RKO (cell line): ENCODE measurements around the gene TNNT1.

Source experiments
- DNase-seq: peaks from one replicate; pipeline ENCODE4 v3.0.0-alpha.2; 2016; ENCODE audit warnings: low spot score

TNNT1 gene

DNA sequence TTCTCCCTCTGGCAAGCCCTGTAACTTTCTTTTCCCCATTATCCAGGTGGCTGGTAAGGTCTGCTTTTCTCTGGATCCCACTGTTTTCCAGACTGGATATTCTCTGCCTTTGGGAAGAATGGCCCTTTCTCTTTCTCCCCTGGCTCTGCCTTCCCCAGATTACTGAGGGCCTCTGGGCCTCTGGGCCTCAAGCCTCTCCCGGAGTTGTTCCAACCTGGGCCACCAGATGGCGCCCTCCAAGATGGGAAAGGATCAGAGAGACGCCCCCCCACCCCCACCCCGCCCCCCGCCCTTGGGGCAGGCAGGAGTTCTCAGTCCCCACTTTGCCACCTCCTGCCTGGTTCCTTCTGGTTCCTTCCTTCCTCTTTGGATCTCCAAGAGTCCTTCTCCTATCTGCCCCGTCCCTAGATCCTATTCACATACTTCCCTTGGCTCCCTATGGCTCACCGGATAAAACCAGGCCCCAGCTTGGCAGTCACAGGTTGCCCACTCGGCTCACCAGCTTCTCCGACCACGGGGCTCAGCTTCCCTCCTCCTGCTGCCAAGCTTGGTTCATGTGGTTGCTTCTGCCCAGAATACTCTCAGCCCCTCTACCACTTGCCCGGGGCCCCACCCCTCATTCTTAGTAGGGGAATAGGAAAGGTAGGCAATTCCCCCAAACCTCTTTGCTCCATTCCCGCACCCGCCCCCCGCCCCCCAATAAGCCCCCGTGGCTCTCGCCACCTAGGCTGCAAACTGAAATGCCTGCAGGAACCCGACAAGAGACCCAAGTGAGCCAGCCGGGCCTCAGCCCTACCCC, 60.3 kb downstream of the TNNT1 start:
- DNase-seq = peak; percentile 61

DNA sequence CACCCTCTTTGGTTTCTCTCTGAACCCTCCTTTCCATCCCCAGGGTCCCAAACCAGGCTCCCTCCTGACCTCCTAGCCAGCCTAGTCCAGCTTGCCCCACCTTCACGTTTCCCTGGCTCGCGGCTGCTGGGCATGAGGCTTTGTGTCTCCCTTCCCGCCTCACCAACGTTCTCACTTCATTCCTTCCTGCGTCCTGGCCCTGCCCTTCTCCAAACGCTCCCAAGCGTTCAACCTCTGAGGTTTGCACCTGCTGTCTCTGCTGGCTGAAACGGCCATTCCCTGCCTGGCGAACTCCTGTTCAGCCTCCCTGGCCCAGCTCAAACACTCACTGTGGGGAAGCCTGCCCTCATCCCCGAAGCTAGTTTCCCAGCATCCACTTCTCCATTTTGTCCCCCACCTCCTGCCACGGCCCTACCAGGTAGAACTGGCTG, 61.0 kb downstream of the TNNT1 start:
- no peak for DNase-seq

DNA sequence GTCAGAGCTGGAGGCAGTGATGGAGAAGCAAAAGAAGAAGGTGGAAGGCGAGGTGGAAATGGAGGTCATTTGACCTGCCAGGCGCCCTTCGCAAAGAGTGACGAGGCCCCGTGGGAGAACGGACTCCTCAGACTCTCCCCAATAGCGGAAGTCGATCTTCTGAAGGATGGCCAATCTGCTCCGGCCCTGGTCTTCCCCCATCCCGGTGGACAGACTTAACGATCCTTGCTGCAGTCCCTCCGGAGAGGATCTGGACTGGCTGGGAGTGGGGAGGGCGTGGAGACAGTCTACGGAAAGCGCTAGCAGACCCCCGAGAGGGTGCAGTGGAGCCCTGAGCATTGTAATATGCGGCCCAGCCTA, 61.5 kb downstream of the TNNT1 start:
- no peak for DNase-seq

DNA sequence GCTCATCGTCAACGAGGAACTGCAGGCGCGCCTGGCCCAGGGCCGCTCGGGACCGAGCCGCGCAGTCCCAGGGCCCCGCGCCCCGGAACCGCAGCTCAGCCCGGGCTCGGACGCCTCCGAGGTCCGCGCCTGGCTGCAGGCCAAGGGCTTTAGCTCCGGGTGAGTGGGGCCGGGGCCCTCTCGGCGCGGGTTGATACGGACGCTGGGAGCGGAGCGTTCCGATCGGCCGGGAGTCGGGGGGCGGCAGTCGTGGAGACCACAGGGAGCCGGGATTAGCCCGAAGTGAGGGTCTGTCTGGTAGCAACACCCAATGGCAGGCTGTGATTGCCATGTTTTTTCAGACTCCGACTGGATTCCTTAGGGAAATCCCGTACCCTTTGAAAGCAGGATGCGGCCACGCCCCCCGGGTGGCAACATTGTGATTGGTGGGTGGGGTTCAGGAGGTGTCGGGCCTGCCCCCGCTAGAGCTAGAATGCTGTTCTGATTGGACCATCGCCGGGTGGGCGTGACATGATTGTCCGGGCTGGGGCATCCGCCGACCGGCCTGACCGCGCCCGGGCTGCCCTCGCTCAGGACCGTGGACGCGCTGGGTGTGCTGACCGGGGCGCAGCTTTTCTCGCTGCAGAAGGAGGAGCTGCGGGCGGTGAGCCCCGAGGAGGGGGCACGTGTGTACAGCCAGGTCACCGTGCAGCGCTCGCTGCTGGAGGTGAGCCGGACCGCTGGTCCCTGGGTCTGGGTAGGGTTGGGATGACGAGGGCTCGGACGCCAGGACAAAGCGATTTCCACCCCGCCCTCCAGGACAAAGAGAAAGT, 62.1 kb downstream of the TNNT1 start:
- no peak for DNase-seq

DNA sequence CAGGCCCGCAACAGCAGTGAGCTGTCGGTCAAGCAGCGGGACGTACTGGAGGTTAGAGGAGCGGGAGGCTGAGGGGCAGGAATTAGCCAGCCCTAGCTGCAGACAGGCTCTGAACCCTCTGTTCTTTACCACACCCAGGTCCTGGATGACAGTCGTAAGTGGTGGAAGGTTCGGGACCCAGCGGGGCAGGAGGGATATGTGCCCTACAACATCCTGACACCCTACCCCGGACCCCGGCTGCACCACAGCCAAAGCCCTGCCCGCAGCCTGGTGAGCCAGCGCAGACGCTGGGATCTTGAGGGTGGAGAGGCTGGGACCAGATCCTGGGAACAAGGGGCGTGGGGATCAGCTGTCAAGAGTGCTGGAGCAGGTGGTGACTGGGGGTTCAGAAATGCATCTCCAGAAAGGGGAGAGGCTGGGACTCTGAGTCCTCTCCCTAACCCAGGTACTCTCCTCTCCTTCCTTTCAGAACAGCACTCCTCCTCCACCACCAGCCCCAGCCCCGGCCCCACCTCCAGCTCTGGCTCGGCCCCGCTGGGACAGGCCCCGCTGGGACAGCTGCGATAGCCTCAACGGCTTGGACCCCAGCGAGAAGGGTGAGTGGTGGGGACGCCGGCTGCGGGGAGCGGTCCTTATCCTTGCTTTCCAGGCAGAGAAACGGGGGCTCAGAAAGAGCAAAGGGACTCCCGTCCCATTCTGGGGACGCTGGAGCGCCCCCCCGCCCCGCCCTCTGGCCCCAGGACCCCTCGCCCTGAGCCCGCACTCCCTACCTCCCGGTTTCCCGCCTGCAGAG, 62.9 kb downstream of the TNNT1 start:
- no peak for DNase-seq

DNA sequence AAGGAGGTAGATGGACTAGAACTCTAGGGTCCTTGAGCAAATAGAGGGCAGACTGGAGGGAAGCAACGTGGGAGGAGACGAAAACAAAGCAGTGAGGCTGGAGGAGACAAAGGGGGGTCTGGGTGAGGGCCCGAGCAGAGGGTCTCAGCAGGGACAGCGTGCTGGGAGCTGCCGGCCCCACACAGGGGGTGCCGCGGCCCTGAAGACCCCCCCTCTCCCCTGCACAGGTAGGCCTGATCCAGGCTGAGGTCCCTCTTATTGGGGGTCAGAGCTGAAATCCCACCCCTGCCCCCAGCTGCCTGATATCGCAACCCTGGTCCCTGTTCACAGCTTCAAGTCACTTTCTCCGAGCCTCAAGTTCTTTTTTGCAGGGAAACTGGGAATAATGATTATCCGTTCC, 64.6 kb downstream of the TNNT1 start:
- no peak for DNase-seq

DNA sequence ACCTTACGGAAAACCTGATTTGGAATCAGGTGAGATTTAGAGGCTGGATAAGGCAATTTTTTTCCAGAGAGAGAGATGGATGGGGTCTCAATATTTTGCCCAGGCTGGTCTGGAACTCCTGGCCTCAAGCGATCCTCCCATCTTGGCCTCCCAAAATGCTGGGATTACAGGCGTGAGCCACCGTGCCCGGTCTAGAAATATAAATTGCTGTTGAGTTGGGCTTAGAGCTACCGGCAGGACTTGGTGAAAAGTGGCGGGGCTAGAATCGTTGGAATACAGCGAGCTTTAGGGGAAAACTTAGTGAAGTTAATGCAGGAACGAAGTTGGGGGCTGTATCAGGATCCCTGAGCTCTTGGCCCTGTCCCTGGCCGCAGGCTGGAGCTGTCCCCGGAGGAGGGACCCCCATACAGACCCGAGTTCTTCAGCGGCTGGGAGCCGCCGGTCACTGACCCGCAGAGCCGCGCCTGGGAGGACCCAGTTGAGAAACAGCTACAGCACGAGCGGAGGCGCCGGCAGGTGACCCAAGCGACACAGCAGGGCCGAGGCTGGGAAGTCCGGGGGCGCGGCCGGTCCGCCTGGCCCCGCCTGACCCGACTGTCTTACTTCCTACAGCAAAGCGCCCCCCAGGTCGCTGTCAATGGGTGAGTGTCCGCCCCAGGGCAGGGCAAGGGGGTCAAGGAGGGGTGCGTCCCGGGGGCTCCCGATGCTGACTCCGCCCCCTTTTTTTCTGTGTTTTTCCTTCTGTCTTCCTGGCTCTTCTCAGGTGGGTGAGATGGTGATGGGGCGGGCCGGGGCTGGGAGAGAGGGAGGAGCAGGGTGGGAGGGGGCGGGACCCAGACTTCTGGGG, 65.8 kb downstream of the TNNT1 start:
- DNase-seq = no peak
